Hepatocyte (in vitro differentiated cells): Measurements from ENCODE around the gene RPL22. TPM values are rescaled to one million over a fixed set of nuclear protein-coding genes. Genes with fewer than 3 reads are reported as not detected.

ENCODE experiments used
- DNase-seq: peaks from one replicate; pipeline ENCODE4 v3.0.0-alpha.2; 2016; ENCODE audit warnings: low spot score
- H2AFZ ChIP-seq: fragments of 200-600 bp; sonication (generic); 2 replicates; pipeline ENCODE4 v1.6.0; 2016; ENCODE audit warnings: antibody characterized with exemption, mild to moderate bottlenecking
- H3K27ac ChIP-seq: fragments of 200-600 bp; sonication (generic); 2 replicates; pipeline ENCODE4 v1.5.1; 2016; ENCODE audit warnings: mild to moderate bottlenecking
- H3K27me3 ChIP-seq: fragments of 200-600 bp; sonication (generic); 2 replicates; pipeline ENCODE4 v1.6.1; 2016
- H3K36me3 ChIP-seq: fragments of 200-600 bp; sonication (generic); replicated peaks from 2 replicates; pipeline ENCODE4 v1.5.1; 2016; ENCODE audit warnings: low read depth; ENCODE audit not compliant: insufficient read depth
- H3K4me1 ChIP-seq: fragments of 200-600 bp; sonication (generic); 2 replicates; pipeline ENCODE4 v1.5.1; 2016; ENCODE audit warnings: mild to moderate bottlenecking, moderate library complexity; ENCODE audit not compliant: insufficient read depth
- H3K4me2 ChIP-seq: fragments of 200-600 bp; sonication (generic); 2 replicates; pipeline ENCODE4 v1.6.0; 2016
- H3K4me3 ChIP-seq: fragments of 200-600 bp; sonication (generic); 2 replicates; pipeline ENCODE4 v1.5.1; 2016; ENCODE audit warnings: mild to moderate bottlenecking
- H3K79me2 ChIP-seq: fragments of 200-600 bp; sonication (generic); 2 replicates; pipeline ENCODE4 v1.6.0; 2017; ENCODE audit warnings: mild to moderate bottlenecking
- H3K9me2 ChIP-seq: fragments of 200-600 bp; sonication (generic); replicated peaks from 2 replicates; pipeline ENCODE4 v1.6.0; 2017; ENCODE audit warnings: mild to moderate bottlenecking; ENCODE audit not compliant: insufficient read depth
- H3K9me3 ChIP-seq: fragments of 200-600 bp; sonication (generic); 2 replicates; pipeline ENCODE4 v1.5.1; 2016; ENCODE audit warnings: low read depth, mild to moderate bottlenecking
- H4K20me1 ChIP-seq: fragments of 200-600 bp; sonication (generic); 2 replicates; pipeline ENCODE4 v1.6.0; 2016; ENCODE audit warnings: mild to moderate bottlenecking; ENCODE audit not compliant: insufficient read depth, poor library complexity, severe bottlenecking
- EZH2 ChIP-seq: fragments of 200-600 bp; sonication (generic); IDR thresholded peaks from 2 replicates; pipeline ENCODE4 v1.6.1; 2016; ENCODE audit warnings: antibody characterized with exemption, mild to moderate bottlenecking, borderline replicate concordance
- EZH2phosphoT487 ChIP-seq: fragments of 200-600 bp; sonication (generic); IDR thresholded peaks from one replicate; pipeline ENCODE4 v1.6.1; 2018; ENCODE audit warnings: antibody characterized with exemption, mild to moderate bottlenecking, low read depth, moderate library complexity; ENCODE audit not compliant: unreplicated experiment, severe bottlenecking
- WGBS: methylation state at CpG from one replicate; pipeline ENCODE4 v1.1.6; 2016; ENCODE audit warnings: low lambda C conversion rate; ENCODE audit errors: missing lambda C conversion rate; 5-methylcytosine and 5-hydroxymethylcytosine counted together
- polyA plus RNA-seq: library from polyadenylated mRNA; unstranded; fragments of >200 nt; fragmentation: Nextera tagmentation; extraction: Ambion mirVana; gene quantifications from 2 replicates; pipeline ENCODE4 v1.2.1, GENCODE V29; 2016
- total RNA-seq: library from RNA; depleted of rRNA; stranded (reverse); fragments of >200 nt; gene quantifications from 2 replicates; pipeline ENCODE4 v1.2.3, GENCODE V29; 2014
- TF ChIP-seq, protein P1 (sequence below): fragments of 200-600 bp; sonication (generic); IDR thresholded peaks from 2 replicates; pipeline ENCODE4 v1.5.1; 2016; ENCODE audit warnings: antibody characterized with exemption, mild to moderate bottlenecking; ENCODE audit not compliant: poor library complexity

RPL22 gene
- total and polyA plus RNA-seq, 2 experiments from 2014 or later = 103 to 168 TPM

DNA sequence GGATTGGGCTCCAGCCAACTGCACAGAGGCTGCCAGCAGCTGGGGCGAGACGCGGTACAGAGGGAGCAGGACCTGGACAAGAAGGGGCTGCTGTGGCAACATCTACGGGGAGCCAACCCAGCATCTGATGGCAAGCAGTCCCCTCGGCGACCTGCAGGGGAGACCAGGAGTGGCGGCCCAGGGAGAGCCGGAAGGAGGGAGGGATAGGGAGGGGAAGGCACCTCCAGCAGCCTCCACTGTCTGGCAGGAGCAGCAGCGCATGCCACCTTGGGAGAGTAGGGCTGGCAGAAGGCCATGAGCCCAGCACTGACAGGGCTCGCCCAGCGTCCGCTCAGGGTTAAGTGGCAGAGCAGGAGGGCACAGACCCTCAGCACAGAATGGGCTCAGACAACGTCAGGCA, 36.6 kb downstream of the RPL22 start:
- Histone ChIP-seq H3K4me3 (no peak overlapping the region), H3K4me2 (no peak overlapping the region), H3K9me3 (no peaks in the 10 kb centered on the region), H3K27ac (no peak overlapping the region), H3K4me1 (no peaks in the 10 kb centered on the region), H3K9me2 (no peaks in the 10 kb centered on the region), H3K79me2 (no peaks in the 10 kb centered on the region), H3K36me3 (no peaks in the 10 kb centered on the region), H4K20me1 (no peaks in the 10 kb centered on the region), H3K27me3 (peaks cover 12% of the 10 kb centered on the region), H2AFZ (no peak overlapping the region)
- DNase-seq = no peak
- 71% methylated on average over 13 of the region's 13 CpGs for WGBS
- no peak for TF ChIP-seq EZH2phosphoT487
- no peak for TF ChIP-seq EZH2
- TF ChIP-seq, protein P1, sequence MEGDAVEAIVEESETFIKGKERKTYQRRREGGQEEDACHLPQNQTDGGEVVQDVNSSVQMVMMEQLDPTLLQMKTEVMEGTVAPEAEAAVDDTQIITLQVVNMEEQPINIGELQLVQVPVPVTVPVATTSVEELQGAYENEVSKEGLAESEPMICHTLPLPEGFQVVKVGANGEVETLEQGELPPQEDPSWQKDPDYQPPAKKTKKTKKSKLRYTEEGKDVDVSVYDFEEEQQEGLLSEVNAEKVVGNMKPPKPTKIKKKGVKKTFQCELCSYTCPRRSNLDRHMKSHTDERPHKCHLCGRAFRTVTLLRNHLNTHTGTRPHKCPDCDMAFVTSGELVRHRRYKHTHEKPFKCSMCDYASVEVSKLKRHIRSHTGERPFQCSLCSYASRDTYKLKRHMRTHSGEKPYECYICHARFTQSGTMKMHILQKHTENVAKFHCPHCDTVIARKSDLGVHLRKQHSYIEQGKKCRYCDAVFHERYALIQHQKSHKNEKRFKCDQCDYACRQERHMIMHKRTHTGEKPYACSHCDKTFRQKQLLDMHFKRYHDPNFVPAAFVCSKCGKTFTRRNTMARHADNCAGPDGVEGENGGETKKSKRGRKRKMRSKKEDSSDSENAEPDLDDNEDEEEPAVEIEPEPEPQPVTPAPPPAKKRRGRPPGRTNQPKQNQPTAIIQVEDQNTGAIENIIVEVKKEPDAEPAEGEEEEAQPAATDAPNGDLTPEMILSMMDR = no peak

DNA sequence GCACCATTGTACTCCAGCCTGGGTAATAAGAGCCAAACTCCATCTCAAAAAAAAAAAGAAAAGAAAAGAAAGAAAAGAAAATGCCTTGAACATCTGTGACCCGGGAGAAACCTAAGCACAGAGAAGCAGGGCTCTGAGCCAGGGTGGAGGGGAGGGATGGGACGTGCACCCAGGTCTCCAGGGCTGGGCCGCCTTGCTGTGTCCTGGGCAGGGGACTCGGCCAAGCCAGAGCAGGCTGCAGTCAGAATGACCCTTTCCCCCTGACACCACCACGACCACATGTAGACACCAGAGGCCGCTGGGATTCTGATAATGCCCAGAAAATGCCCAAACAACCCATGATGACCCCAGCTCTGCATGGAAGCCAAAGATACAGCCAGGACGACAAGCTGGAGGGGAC, 37.1 kb downstream of the RPL22 start:
- WGBS = 82% methylated on average over 7 of the region's 7 CpGs
- H3K4me2 ChIP-seq = no peak overlapping the region

DNA sequence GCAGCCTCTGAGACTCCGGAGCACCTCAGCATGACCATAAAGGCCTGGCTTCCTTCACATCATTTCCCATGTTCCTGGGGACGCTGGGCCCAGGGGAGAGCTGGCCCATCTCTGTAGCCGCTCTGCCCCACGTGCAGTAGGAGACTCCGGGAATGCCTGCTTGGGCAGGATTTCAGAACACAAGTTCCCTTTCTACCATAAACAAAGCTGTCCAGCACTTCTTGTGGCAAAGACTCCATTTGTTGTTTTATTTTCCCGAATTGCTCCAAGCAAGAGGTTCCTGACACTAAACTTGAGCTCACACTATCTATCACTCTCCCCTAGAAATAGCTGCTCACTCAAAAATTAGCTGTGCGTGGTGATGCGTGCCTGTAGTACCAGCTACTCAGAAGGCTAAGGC, 41.2 kb downstream of the RPL22 start:
- Histone ChIP-seq H3K4me2 (no peak overlapping the region), H3K79me2 (no peaks in the 10 kb centered on the region), H4K20me1 (no peaks in the 10 kb centered on the region), H3K9me2 (no peaks in the 10 kb centered on the region), H3K4me1 (peaks cover 7% of the 10 kb centered on the region), H3K36me3 (no peaks in the 10 kb centered on the region), H3K27me3 (peaks cover 4% of the 10 kb centered on the region), H3K9me3 (no peaks in the 10 kb centered on the region), H2AFZ (no peak overlapping the region), H3K4me3 (no peak overlapping the region), H3K27ac (no peak overlapping the region)
- DNase-seq = no peak
- WGBS = 76% methylated on average over 8 of the region's 8 CpGs
- no peak for TF ChIP-seq EZH2
- no peak for TF ChIP-seq EZH2phosphoT487
- TF ChIP-seq, protein P1 = no peak

More for the DNA sequence above, 37.1 kb downstream of the RPL22 start:
- Histone ChIP-seq H3K9me3 (no peaks in the 10 kb centered on the region), H3K4me3 (no peak overlapping the region), H3K4me1 (peaks cover 2% of the 10 kb centered on the region), H3K27ac (no peak overlapping the region), H3K79me2 (no peaks in the 10 kb centered on the region), H2AFZ (no peak overlapping the region), H3K36me3 (no peaks in the 10 kb centered on the region), H3K9me2 (no peaks in the 10 kb centered on the region), H3K27me3 (peaks cover 8% of the 10 kb centered on the region), H4K20me1 (no peaks in the 10 kb centered on the region)
- no peak for DNase-seq
- no peak for TF ChIP-seq EZH2
- TF ChIP-seq, protein P1 = no peak
- TF ChIP-seq EZH2phosphoT487 = no peak
